SU-DHL-6 (cell line): ENCODE results near the gene NFIA.

Experiments used
- CTCF ChIP-seq: fragments of 200-600 bp; sonication (generic); IDR thresholded peaks from one replicate; pipeline ENCODE4 v1.5.1; 2017; ENCODE audit warnings: antibody characterized with exemption, mild to moderate bottlenecking, low read length, moderate library complexity; ENCODE audit not compliant: insufficient read depth, poor library complexity, severe bottlenecking
- EZH2phosphoT487 ChIP-seq: fragments of 200-600 bp; sonication (generic), shearing (Covaris generic); conservative IDR thresholded peaks from 2 replicates; pipeline ENCODE4 v1.6.1; 2018; ENCODE audit warnings: mild to moderate bottlenecking, antibody characterized with exemption, low read length, moderate library complexity, mixed read lengths

- TF ChIP-seq CTCF (no peak), EZH2phosphoT487 (no peak)
Measured at GRCh38 chr1:61395146-61395800, 312.9 kb downstream of the NFIA start.
